Trophoblast cell (in vitro differentiated cells and primary cell): Measurements from ENCODE around the gene GIT1.

ENCODE experiments used
- DNase-seq, 2 donors: peaks; one replicate each; pipeline ENCODE4 v3.0.0-alpha.2; 2016
- H2AFZ ChIP-seq: 2 replicates; pipeline ENCODE4 v1.6.1; 2013; ENCODE audit warnings: low read length, moderate library complexity, mild to moderate bottlenecking; ENCODE audit not compliant: insufficient read depth, poor library complexity
- H2AK5ac ChIP-seq: 2 replicates; pipeline ENCODE4 v1.6.1; 2013; ENCODE audit warnings: mild to moderate bottlenecking, low read length
- H2BK120ac ChIP-seq: 2 replicates; pipeline ENCODE4 v1.6.1; 2013; ENCODE audit warnings: low read length, mild to moderate bottlenecking, moderate library complexity; ENCODE audit not compliant: insufficient read depth, poor library complexity
- H2BK12ac ChIP-seq: 2 replicates; pipeline ENCODE4 v1.6.1; 2013; ENCODE audit warnings: mild to moderate bottlenecking, low read length, moderate library complexity
- H2BK5ac ChIP-seq: 2 replicates; pipeline ENCODE4 v1.6.1; 2013; ENCODE audit warnings: low read length, low read depth, moderate library complexity, mild to moderate bottlenecking; ENCODE audit not compliant: poor library complexity
- H3K14ac ChIP-seq: 2 replicates; pipeline ENCODE4 v1.6.1; 2013; ENCODE audit warnings: mild to moderate bottlenecking, low read length
- H3K18ac ChIP-seq: 2 replicates; pipeline ENCODE4 v1.6.1; 2013; ENCODE audit warnings: mild to moderate bottlenecking, low read length
- H3K23ac ChIP-seq: 2 replicates; pipeline ENCODE4 v1.6.1; 2013; ENCODE audit warnings: low read length
- H3K27ac ChIP-seq: 2 replicates; pipeline ENCODE4 v1.5.1; 2013; ENCODE audit warnings: low read depth, mild to moderate bottlenecking, inconsistent platforms, low read length, moderate library complexity
- H3K27me3 ChIP-seq: 2 replicates; pipeline ENCODE4 v1.6.1; 2013; ENCODE audit warnings: inconsistent platforms, mild to moderate bottlenecking, low read length, moderate library complexity; ENCODE audit not compliant: insufficient read depth
- H3K36me3 ChIP-seq, 2 experiments: 1 replicate in 1 of 2; 2 replicates in 1 of 2; pipeline ENCODE4 v1.6.1; 2013; ENCODE audit warnings: low read length in 2 of 2, mild to moderate bottlenecking in 2 of 2, moderate library complexity in 1 of 2; ENCODE audit not compliant: insufficient read depth in 2 of 2, control insufficient read depth in 1 of 2
- H3K4ac ChIP-seq: 2 replicates; pipeline ENCODE4 v1.6.1; 2013; ENCODE audit warnings: low read depth, mild to moderate bottlenecking, low read length, moderate library complexity
- H3K4me1 ChIP-seq, 2 experiments: 1 replicate in 1 of 2; 2 replicates in 1 of 2; pipeline ENCODE4 v1.6.1; 2013; ENCODE audit warnings: low read length in 2 of 2, mild to moderate bottlenecking in 2 of 2, moderate library complexity in 1 of 2; ENCODE audit not compliant: insufficient read depth in 2 of 2, control insufficient read depth in 1 of 2
- H3K4me2 ChIP-seq: 2 replicates; pipeline ENCODE4 v1.6.1; 2013; ENCODE audit warnings: inconsistent platforms, mild to moderate bottlenecking, low read length, moderate library complexity
- H3K4me3 ChIP-seq: 2 replicates; pipeline ENCODE4 v1.5.1; 2013; ENCODE audit warnings: mild to moderate bottlenecking, low read depth, low read length, inconsistent platforms
- H3K79me1 ChIP-seq: one replicate; pipeline ENCODE4 v1.6.1; 2013; ENCODE audit warnings: low read length
- H3K79me2 ChIP-seq: 2 replicates; pipeline ENCODE4 v1.6.1; 2013; ENCODE audit warnings: low read length, mild to moderate bottlenecking; ENCODE audit not compliant: control insufficient read depth, insufficient read depth, poor library complexity
- H3K9ac ChIP-seq: 2 replicates; pipeline ENCODE4 v1.6.1; 2013; ENCODE audit warnings: mild to moderate bottlenecking, low read length
- H3K9me3 ChIP-seq: 2 replicates; pipeline ENCODE4 v1.6.1; 2013; ENCODE audit warnings: low read depth, mild to moderate bottlenecking, control low read depth, inconsistent platforms, low read length; ENCODE audit not compliant: insufficient read depth
- H4K12ac ChIP-seq: 2 replicates; pipeline ENCODE4 v1.6.1; 2013; ENCODE audit warnings: low read depth, mild to moderate bottlenecking, low read length, moderate library complexity
- H4K8ac ChIP-seq: 2 replicates; pipeline ENCODE4 v1.6.1; 2013; ENCODE audit warnings: low read depth, mild to moderate bottlenecking, low read length, moderate library complexity
- H4K91ac ChIP-seq: one replicate; pipeline ENCODE4 v1.6.1; 2013; ENCODE audit warnings: low read depth, mild to moderate bottlenecking, low read length, moderate library complexity
- WGBS: extraction: QIAGEN DNeasy Blood & Tissue Kit; methylation state at CpG from one replicate; pipeline ENCODE4 v1.1.7; 2013; ENCODE audit warnings: missing lambda C conversion rate; ENCODE audit not compliant: insufficient read length, insufficient coverage; ENCODE audit errors: extremely low coverage; 5-methylcytosine and 5-hydroxymethylcytosine counted together

Gene GIT1

GRCh38 chr17:29571883-29572681, 17.4 kb downstream of the GIT1 start:
- Histone ChIP-seq H2AK5ac (no peak overlapping the region), H2BK5ac (no peak overlapping the region), H4K8ac (no peak overlapping the region), H3K4me2 (peak overlapping the region; percentile 55), H3K79me2 (peaks cover 7% of the 10 kb centered on the region), H3K36me3 (peaks cover 46 to 48% of the 10 kb centered on the region in 2 experiments), H4K12ac (no peak overlapping the region), H3K27me3 (peaks cover 3% of the 10 kb centered on the region), H3K4me1 (peaks cover 7 to 18% of the 10 kb centered on the region in 2 experiments), H3K79me1 (peaks cover 10% of the 10 kb centered on the region), H3K18ac (no peak overlapping the region), H3K27ac (no peak overlapping the region), H3K9me3 (peaks cover 2% of the 10 kb centered on the region), H2BK12ac (no peak overlapping the region), H3K14ac (no peak overlapping the region), H4K91ac (no peak overlapping the region), H3K23ac (no peak overlapping the region), H3K9ac (no peak overlapping the region), H3K4me3 (no peak overlapping the region), H2BK120ac (no peak overlapping the region), H3K4ac (no peak overlapping the region), H2AFZ (no peak overlapping the region)
- DNase-seq, result peak in 1 of 2 donors; percentile 19
- no CpG with 5 or more reads among the region's 30 CpGs for WGBS

GRCh38 chr17:29571486-29571882, 18.0 kb downstream of the GIT1 start:
- H3K18ac ChIP-seq, result no peak overlapping the region
- H3K4ac ChIP-seq, result no peak overlapping the region
- H3K4me1 ChIP-seq, result peaks cover 9 to 18% of the 10 kb centered on the region in 2 experiments
- no peak overlapping the region for H4K12ac ChIP-seq
- H3K4me2 ChIP-seq, result no peak overlapping the region
- no peak overlapping the region for H4K91ac ChIP-seq
- no peak overlapping the region for H2AK5ac ChIP-seq
- no peak for DNase-seq
- peaks cover 40 to 43% of the 10 kb centered on the region in 2 experiments for H3K36me3 ChIP-seq
- H3K4me3 ChIP-seq, result no peak overlapping the region
- no peak overlapping the region for H3K27ac ChIP-seq
- no peak overlapping the region for H2BK120ac ChIP-seq
- H3K9ac ChIP-seq, result no peak overlapping the region
- H3K27me3 ChIP-seq, result peaks cover 3% of the 10 kb centered on the region
- no peak overlapping the region for H3K23ac ChIP-seq
- H2BK12ac ChIP-seq, result no peak overlapping the region
- H2AFZ ChIP-seq, result no peak overlapping the region
- WGBS, result no CpG with 5 or more reads among the region's 6 CpGs
- peaks cover 7% of the 10 kb centered on the region for H3K79me2 ChIP-seq
- no peak overlapping the region for H3K14ac ChIP-seq
- H4K8ac ChIP-seq, result no peak overlapping the region
- H3K79me1 ChIP-seq, result peaks cover 11% of the 10 kb centered on the region
- no peak overlapping the region for H2BK5ac ChIP-seq
- H3K9me3 ChIP-seq, result peaks cover 2% of the 10 kb centered on the region

DNA sequence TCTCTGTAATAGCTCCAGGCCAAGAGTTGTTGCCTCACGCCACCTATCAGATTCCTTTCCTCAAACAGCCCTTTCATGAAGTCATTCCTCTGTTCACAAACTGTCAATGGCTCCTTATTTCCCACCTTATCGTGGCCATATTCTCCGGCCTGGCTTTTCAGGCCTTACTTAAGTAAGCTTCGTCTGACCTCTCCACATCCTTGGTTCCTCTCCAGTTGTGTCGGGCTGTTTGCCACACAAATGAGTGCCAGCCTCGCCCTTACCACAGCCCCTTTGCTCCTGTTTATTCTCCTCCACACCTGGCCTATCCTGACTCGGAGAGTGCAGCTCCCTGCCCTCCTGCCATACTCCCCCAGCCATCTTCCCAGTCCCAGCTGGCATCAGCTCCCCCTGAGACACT, 18.9 kb downstream of the GIT1 start:
- no peak overlapping the region for H3K4ac ChIP-seq
- H3K4me1 ChIP-seq, result peaks cover 18 to 27% of the 10 kb centered on the region in 2 experiments
- DNase-seq, result peak; percentile 47 to 67
- no peak overlapping the region for H3K27ac ChIP-seq
- peaks cover 31 to 33% of the 10 kb centered on the region in 2 experiments for H3K36me3 ChIP-seq
- WGBS, result no CpG with 5 or more reads among the region's 7 CpGs
- no peak overlapping the region for H3K23ac ChIP-seq
- no peak overlapping the region for H2BK120ac ChIP-seq
- peaks cover 11% of the 10 kb centered on the region for H3K79me1 ChIP-seq
- no peak overlapping the region for H3K4me2 ChIP-seq
- no peak overlapping the region for H4K91ac ChIP-seq
- no peak overlapping the region for H3K9ac ChIP-seq
- no peak overlapping the region for H3K18ac ChIP-seq
- no peak overlapping the region for H2BK12ac ChIP-seq
- H3K27me3 ChIP-seq, result peaks cover 11% of the 10 kb centered on the region
- H2AK5ac ChIP-seq, result no peak overlapping the region
- H2BK5ac ChIP-seq, result no peak overlapping the region
- no peak overlapping the region for H4K8ac ChIP-seq
- no peak overlapping the region for H3K14ac ChIP-seq
- no peak overlapping the region for H2AFZ ChIP-seq
- peaks cover 2% of the 10 kb centered on the region for H3K9me3 ChIP-seq
- H3K79me2 ChIP-seq, result peaks cover 7% of the 10 kb centered on the region
- H3K4me3 ChIP-seq, result no peak overlapping the region
- no peak overlapping the region for H4K12ac ChIP-seq

GRCh38 chr17:29569245-29569950, 20.1 kb downstream of the GIT1 start:
- peaks cover 2% of the 10 kb centered on the region for H3K9me3 ChIP-seq
- H2AFZ ChIP-seq, result peak overlapping the region; percentile 95
- peaks cover 11% of the 10 kb centered on the region for H3K79me1 ChIP-seq
- H3K9ac ChIP-seq, result peak overlapping the region; percentile 25
- peak overlapping the region; percentile 58 for H2AK5ac ChIP-seq
- no peak overlapping the region for H3K27ac ChIP-seq
- H3K4me3 ChIP-seq, result peak overlapping the region; percentile 74
- no CpG with 5 or more reads among the region's 14 CpGs for WGBS
- H2BK120ac ChIP-seq, result peak overlapping the region; percentile 91
- peaks cover 18 to 27% of the 10 kb centered on the region in 2 experiments for H3K4me1 ChIP-seq
- peaks cover 11% of the 10 kb centered on the region for H3K27me3 ChIP-seq
- H3K18ac ChIP-seq, result peak overlapping the region; percentile 87
- H3K4ac ChIP-seq, result peak overlapping the region; percentile 64
- no peak overlapping the region for H3K23ac ChIP-seq
- H4K91ac ChIP-seq, result no peak overlapping the region
- peak overlapping the region; percentile 90 for H4K12ac ChIP-seq
- H3K36me3 ChIP-seq, result peaks cover 21 to 22% of the 10 kb centered on the region in 2 experiments
- H2BK5ac ChIP-seq, result no peak overlapping the region
- peak overlapping the region; percentile 89 for H3K4me2 ChIP-seq
- peak overlapping the region; percentile 85 for H3K14ac ChIP-seq
- peak; percentile 51 to 53 for DNase-seq
- peaks cover 7% of the 10 kb centered on the region for H3K79me2 ChIP-seq
- no peak overlapping the region for H2BK12ac ChIP-seq
- H4K8ac ChIP-seq, result peak overlapping the region; percentile 93
